ENCODE results near the gene AP2A2.

AP2A2 gene

GRCh38 chr11:955154-956063, 29.7 kb downstream of the AP2A2 start:
- TF ChIP-seq REST (tag by site-specific recombination; IDR thresholded peaks at IDR 0.05) (peak; percentile 63), ZNF155 (tag by site-specific recombination; IDR thresholded peaks at IDR 0.05) (no peak)
- Histone ChIP-seq H3K9me3 (ENCODE audit: control insufficient read depth, insufficient read depth, low read depth, low read length) (no peaks in the 10 kb centered on the region), H3K36me3 (ENCODE audit: control insufficient read depth in 2 of 2, insufficient read depth in 1 of 2, low read length in 2 of 2) (peaks cover 0 to 37% of the 10 kb centered on the region in 2 experiments; a peak in 2 of 3 replicates), H3K4me3 (ENCODE audit: low read depth, low read length) (no peak overlapping the region), H3K27ac (ENCODE audit: extremely low read depth, low read depth, low read length) (no peak overlapping the region), H3K4me1 (ENCODE audit: control insufficient read depth, insufficient read depth, low read length) (no peaks in the 10 kb centered on the region)
- POLR2A ChIA-PET: no interaction called here
- CTCF ChIA-PET: interaction anchor here (0.9 to 1.1 kb wide), 2 partner anchors 23 to 96 kb away, joined by 3 to 4 read pairs; no protein-coding TSS in a partner anchor

DNA sequence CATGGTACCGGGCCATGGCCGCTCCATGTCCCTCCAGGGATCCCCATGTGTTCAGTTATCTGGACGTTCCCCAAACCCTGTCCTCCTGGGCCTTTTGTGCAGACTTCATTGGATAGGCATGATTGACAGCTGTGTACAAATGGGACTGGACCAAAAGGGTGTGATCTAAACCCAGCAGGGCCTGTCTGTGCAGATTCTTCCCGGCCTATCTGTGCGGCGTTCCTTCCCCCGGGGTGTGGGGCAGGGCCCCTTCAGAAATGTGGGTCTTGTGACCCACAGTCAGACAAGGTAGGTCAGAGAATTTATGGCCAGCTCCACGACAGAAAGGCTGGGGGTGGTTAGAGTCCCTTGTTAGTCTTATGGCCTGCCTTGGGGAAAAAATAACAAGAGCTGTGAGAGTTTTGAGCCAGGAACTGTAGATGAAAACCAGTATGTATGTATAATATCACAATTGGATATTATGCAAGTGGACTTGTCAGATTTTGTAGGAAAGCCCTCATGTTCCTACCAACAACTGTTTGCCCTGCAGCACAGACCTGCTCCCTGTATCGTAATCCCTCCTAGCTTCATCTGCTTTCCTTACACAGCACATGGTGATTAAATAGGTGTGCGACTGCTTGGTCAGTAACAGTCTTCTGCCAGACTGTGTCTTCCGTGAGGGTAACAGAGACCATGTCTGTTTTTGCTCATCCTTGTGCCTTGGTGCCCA, 31.7 kb downstream of the AP2A2 start:
- ChIA-PET POLR2A (interaction anchor here (0.6 to 1.4 kb wide), 3 partner anchors 28 to 64 kb away, joined by 3 to 8 read pairs (median 4); partner anchors contain the start of gene CHID1), CTCF (no interaction called here)
- Histone ChIP-seq H3K36me3 (ENCODE audit: control insufficient read depth in 2 of 2, insufficient read depth in 1 of 2, low read length in 2 of 2) (peaks cover 0 to 55% of the 10 kb centered on the region in 2 experiments; a peak in 2 of 3 replicates), H3K9me3 (ENCODE audit: control insufficient read depth, insufficient read depth, low read depth, low read length) (no peaks in the 10 kb centered on the region), H3K4me3 (ENCODE audit: low read depth, low read length) (no peak overlapping the region), H3K4me1 (ENCODE audit: control insufficient read depth, insufficient read depth, low read length) (no peaks in the 10 kb centered on the region), H3K27ac (ENCODE audit: extremely low read depth, low read depth, low read length) (no peak overlapping the region)
- TF ChIP-seq ZNF221 (tag by site-specific recombination; IDR thresholded peaks at IDR 0.05; ENCODE audit: borderline replicate concordance) (no peak), KLF9 (tag by site-specific recombination; IDR thresholded peaks at IDR 0.05; ENCODE audit: low read depth) (no peak), ZNF292 (tag by site-specific recombination; IDR thresholded peaks at IDR 0.05; ENCODE audit: borderline replicate concordance, low read depth) (no peak), ZNF555 (tag by site-specific recombination; conservative IDR thresholded peaks at IDR 0.05) (no peak), ZBTB6 (tag by site-specific recombination; IDR thresholded peaks at IDR 0.05) (no peak), ZNF423 (tag by site-specific recombination; IDR thresholded peaks at IDR 0.05) (no peak), ZNF660 (tag by site-specific recombination; IDR thresholded peaks at IDR 0.05) (no peak), TCF7L2 (IDR thresholded peaks at IDR 0.05; ENCODE audit: borderline replicate concordance, low read depth, low read length) (no peak)

DNA sequence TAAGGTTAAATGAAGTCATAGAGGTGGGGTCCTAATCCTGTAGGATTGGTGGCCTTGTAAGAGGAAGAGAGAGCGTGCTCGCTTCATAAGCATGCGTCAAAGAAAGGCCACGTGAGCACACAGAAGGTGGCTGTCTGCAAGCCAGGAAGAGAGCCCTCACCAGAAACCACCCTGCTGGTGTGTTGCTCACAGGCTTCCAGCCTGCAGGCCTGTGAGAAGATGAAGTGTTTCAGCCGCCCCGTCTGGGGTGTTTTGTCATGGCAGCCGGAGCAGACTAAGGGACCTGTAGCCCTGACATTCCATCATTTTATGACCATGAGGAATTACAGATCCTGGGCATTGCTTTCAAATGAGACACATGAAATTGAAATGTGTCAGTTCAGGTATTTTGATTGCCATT, 32.4 kb downstream of the AP2A2 start:
- POLR2A ChIA-PET: interaction anchor here (0.6 to 1.4 kb wide), 3 partner anchors 28 to 64 kb away, joined by 3 to 8 read pairs (median 4); partner anchors contain the start of gene CHID1
- Histone ChIP-seq H3K27ac (ENCODE audit: extremely low read depth, low read depth, low read length) (no peak overlapping the region), H3K4me3 (ENCODE audit: low read depth, low read length) (no peak overlapping the region), H3K36me3 (ENCODE audit: control insufficient read depth in 2 of 2, insufficient read depth in 1 of 2, low read length in 2 of 2) (peaks cover 0 to 59% of the 10 kb centered on the region in 2 experiments; a peak in 2 of 3 replicates), H3K9me3 (ENCODE audit: control insufficient read depth, insufficient read depth, low read depth, low read length) (no peaks in the 10 kb centered on the region), H3K4me1 (ENCODE audit: control insufficient read depth, insufficient read depth, low read length) (no peaks in the 10 kb centered on the region)
- CTCF ChIA-PET: no interaction called here
- TF ChIP-seq ZNF529 (tag by site-specific recombination; IDR thresholded peaks at IDR 0.05; ENCODE audit: insufficient replicate concordance): no peak
- no peak for TF ChIP-seq GLI2 (tag by site-specific recombination; IDR thresholded peaks at IDR 0.05; ENCODE audit: borderline replicate concordance, low read depth)
- TF ChIP-seq ZNF785 (tag by site-specific recombination; IDR thresholded peaks at IDR 0.05): no peak
- TF ChIP-seq, protein P1, sequence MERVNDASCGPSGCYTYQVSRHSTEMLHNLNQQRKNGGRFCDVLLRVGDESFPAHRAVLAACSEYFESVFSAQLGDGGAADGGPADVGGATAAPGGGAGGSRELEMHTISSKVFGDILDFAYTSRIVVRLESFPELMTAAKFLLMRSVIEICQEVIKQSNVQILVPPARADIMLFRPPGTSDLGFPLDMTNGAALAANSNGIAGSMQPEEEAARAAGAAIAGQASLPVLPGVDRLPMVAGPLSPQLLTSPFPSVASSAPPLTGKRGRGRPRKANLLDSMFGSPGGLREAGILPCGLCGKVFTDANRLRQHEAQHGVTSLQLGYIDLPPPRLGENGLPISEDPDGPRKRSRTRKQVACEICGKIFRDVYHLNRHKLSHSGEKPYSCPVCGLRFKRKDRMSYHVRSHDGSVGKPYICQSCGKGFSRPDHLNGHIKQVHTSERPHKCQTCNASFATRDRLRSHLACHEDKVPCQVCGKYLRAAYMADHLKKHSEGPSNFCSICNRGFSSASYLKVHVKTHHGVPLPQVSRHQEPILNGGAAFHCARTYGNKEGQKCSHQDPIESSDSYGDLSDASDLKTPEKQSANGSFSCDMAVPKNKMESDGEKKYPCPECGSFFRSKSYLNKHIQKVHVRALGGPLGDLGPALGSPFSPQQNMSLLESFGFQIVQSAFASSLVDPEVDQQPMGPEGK (tag by site-specific recombination; IDR thresholded peaks at IDR 0.05): no peak
- no peak for TF ChIP-seq SALL2 (tag by site-specific recombination; IDR thresholded peaks at IDR 0.05; ENCODE audit: borderline replicate concordance)
- TF ChIP-seq RBAK (tag by site-specific recombination; IDR thresholded peaks at IDR 0.05): no peak
- TF ChIP-seq ZNF362 (tag by site-specific recombination; IDR thresholded peaks at IDR 0.05): no peak
- no peak for TF ChIP-seq ZNF560 (tag by site-specific recombination; IDR thresholded peaks at IDR 0.05; ENCODE audit: borderline replicate concordance)
- no peak for TF ChIP-seq ZNF707 (tag by site-specific recombination; IDR thresholded peaks at IDR 0.05)
- no peak for TF ChIP-seq ZNF521 (tag by site-specific recombination; IDR thresholded peaks at IDR 0.05)
- no peak for TF ChIP-seq ZNF416 (tag by site-specific recombination; IDR thresholded peaks at IDR 0.05)
